NB4 (cell line): ENCODE measurements around the gene KIAA1671.

ENCODE experiments used
- CTCF ChIP-seq: IDR thresholded peaks from one replicate; pipeline ENCODE4 v1.5.1; 2012; ENCODE audit warnings: low read depth, low read length
- POLR2A ChIP-seq: IDR thresholded peaks from 2 replicates; pipeline ENCODE4 v1.6.1; 2011; ENCODE audit warnings: mild to moderate bottlenecking; ENCODE audit not compliant: insufficient read length; ENCODE audit errors: extremely low read depth
- TF ChIP-seq, protein P1 (sequence below): IDR thresholded peaks from 2 replicates; pipeline ENCODE4 v1.6.1; 2011; ENCODE audit warnings: low read depth, low read length

GRCh38 chr22:24983151-24983550 is 30.6 kb downstream of the KIAA1671 start:
- TF ChIP-seq CTCF, result no peak
- TF ChIP-seq, protein P1, sequence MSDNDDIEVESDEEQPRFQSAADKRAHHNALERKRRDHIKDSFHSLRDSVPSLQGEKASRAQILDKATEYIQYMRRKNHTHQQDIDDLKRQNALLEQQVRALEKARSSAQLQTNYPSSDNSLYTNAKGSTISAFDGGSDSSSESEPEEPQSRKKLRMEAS, result no peak
- TF ChIP-seq POLR2A, result no peak
